Measurements from ENCODE around the gene HSD3B2. TPM values are rescaled to one million over a fixed set of nuclear protein-coding genes. Genes with fewer than 3 reads are reported as not detected.

The HSD3B2 gene
- total and polyA plus RNA-seq, 2 of the 13 experiments (the other 11 are each of a cell fraction or from before 2014, with no cell fraction given), result 0.20 TPM; not detected in 1

- ChIA-PET CTCF (ENCODE audit: low intra/inter-chr PET ratio, low total read pairs) (no interaction called here), POLR2A (no interaction called here)
- no peaks in the 10 kb centered on the region for H4K20me1 ChIP-seq (ENCODE audit: insufficient read depth, low read length)
- no peak overlapping the region for H3K4me2 ChIP-seq (ENCODE audit: low read depth, low read length)
- in situ Hi-C loops (cut with HindIII; ENCODE audit: extremely low pct_ligation_motif_present, low pct_unique_long_range_greater_than_20kb) (no loop called here), intact Hi-C loops (cut with micrococcal nuclease; ENCODE audit: unreplicated experiment) (no loop called here)
- H3K9ac ChIP-seq (ENCODE audit: insufficient read depth, low read depth, low read length), result no peak overlapping the region
- H3K4me3 ChIP-seq (replicated peaks in 1 of 3; ENCODE audit: insufficient read depth in 1 of 3, low read depth in 2 of 3, low read length in 3 of 3), result no peak overlapping the region
- WGBS (ENCODE audit: low lambda C conversion rate), result 37% methylated on average over 3 of the region's 3 CpGs
- ATAC-seq (no peak), DNase-seq (ENCODE audit: low spot score) (no peak), FAIRE-seq (no peak)
- no peaks in the 10 kb centered on the region for H3K79me2 ChIP-seq (ENCODE audit: insufficient read depth, low read length)
- H3K27ac ChIP-seq (ENCODE audit: extremely low read length, insufficient read depth, low read length), result no peak overlapping the region
- BruUV-seq (replicated peaks), result no TSS peak
- H3K36me3 ChIP-seq (replicated peaks in 1 of 2; ENCODE audit: control insufficient read depth in 1 of 2, insufficient read depth in 2 of 2, low read length in 2 of 2), result no peaks in the 10 kb centered on the region
- H3K27me3 ChIP-seq (ENCODE audit: control insufficient read depth in 1 of 2, insufficient read depth in 2 of 2, low read length in 2 of 2), result 0 out of 5 replicates have a peak, but pooled peaks cover 0 to 7% of the 10 kb centered on the region in 2 experiments
- 0 out of 2 replicates have a peak, but pooled peaks cover 7% of the 10 kb centered on the region for H3K4me1 ChIP-seq (ENCODE audit: insufficient read depth, low read length)
- no peaks in the 10 kb centered on the region for H3K9me3 ChIP-seq (ENCODE audit: low read length)
- H2AFZ ChIP-seq (ENCODE audit: low read length), result no peak overlapping the region
- TF ChIP-seq, protein P1, sequence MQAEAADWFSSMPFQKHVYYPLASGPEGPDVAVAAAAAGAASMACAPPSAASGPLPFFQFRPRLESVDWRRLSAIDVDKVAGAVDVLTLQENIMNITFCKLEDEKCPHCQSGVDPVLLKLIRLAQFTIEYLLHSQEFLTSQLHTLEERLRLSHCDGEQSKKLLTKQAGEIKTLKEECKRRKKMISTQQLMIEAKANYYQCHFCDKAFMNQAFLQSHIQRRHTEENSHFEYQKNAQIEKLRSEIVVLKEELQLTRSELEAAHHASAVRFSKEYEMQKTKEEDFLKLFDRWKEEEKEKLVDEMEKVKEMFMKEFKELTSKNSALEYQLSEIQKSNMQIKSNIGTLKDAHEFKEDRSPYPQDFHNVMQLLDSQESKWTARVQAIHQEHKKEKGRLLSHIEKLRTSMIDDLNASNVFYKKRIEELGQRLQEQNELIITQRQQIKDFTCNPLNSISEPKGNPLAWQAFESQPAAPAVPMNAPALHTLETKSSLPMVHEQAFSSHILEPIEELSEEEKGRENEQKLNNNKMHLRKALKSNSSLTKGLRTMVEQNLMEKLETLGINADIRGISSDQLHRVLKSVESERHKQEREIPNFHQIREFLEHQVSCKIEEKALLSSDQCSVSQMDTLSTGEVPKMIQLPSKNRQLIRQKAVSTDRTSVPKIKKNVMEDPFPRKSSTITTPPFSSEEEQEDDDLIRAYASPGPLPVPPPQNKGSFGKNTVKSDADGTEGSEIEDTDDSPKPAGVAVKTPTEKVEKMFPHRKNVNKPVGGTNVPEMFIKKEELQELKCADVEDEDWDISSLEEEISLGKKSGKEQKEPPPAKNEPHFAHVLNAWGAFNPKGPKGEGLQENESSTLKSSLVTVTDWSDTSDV (CRISPR knock-in tag; IDR thresholded peaks at IDR 0.05), result no peak
- TF ChIP-seq, protein P2, sequence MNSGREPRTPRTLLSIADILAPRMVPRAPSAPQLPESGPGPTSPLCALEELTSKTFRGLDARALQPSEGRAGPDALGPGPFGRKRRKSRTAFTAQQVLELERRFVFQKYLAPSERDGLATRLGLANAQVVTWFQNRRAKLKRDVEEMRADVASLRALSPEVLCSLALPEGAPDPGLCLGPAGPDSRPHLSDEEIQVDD (CRISPR knock-in tag; IDR thresholded peaks at IDR 0.05; ENCODE audit: borderline replicate concordance), result no peak
- TF ChIP-seq ZNF652 (CRISPR knock-in tag; IDR thresholded peaks at IDR 0.05; ENCODE audit: borderline replicate concordance, low read depth) (no peak), RFX5 (IDR thresholded peaks at IDR 0.05; ENCODE audit: low read depth, low read length) (no peak), DPF2 (CRISPR knock-in tag; IDR thresholded peaks at IDR 0.05; ENCODE audit: borderline replicate concordance, low read depth) (no peak), BRD4 (CRISPR knock-in tag; IDR thresholded peaks at IDR 0.05) (no peak), POLR2A (IDR thresholded peaks at IDR 0.05; ENCODE audit: insufficient read depth in 1 of 2, low read depth in 2 of 2, low read length in 2 of 2) (no peak), ZNF660 (CRISPR knock-in tag; IDR thresholded peaks at IDR 0.05; ENCODE audit: borderline replicate concordance, low read depth) (no peak), ZNF431 (CRISPR knock-in tag; IDR thresholded peaks at IDR 0.05; ENCODE audit: borderline replicate concordance, low read depth) (no peak)
- TF ChIP-seq, protein P3, sequence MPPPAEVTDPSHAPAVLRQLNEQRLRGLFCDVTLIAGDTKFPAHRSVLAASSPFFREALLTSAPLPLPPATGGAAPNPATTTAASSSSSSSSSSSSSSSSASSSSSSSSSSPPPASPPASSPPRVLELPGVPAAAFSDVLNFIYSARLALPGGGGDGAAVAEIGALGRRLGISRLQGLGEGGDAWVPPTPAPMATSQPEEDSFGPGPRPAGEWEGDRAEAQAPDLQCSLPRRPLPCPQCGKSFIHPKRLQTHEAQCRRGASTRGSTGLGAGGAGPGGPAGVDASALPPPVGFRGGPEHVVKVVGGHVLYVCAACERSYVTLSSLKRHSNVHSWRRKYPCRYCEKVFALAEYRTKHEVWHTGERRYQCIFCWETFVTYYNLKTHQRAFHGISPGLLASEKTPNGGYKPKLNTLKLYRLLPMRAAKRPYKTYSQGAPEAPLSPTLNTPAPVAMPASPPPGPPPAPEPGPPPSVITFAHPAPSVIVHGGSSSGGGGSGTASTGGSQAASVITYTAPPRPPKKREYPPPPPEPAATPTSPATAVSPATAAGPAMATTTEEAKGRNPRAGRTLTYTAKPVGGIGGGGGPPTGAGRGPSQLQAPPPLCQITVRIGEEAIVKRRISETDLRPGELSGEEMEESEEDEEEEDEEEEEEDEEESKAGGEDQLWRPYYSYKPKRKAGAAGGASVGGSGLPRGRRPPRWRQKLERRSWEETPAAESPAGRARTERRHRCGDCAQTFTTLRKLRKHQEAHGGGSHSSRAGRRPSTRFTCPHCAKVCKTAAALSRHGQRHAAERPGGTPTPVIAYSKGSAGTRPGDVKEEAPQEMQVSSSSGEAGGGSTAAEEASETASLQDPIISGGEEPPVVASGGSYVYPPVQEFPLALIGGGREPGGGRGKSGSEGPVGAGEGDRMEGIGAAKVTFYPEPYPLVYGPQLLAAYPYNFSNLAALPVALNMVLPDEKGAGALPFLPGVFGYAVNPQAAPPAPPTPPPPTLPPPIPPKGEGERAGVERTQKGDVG (CRISPR knock-in tag; IDR thresholded peaks at IDR 0.05; ENCODE audit: borderline replicate concordance), result no peak
- TF ChIP-seq, protein P4, sequence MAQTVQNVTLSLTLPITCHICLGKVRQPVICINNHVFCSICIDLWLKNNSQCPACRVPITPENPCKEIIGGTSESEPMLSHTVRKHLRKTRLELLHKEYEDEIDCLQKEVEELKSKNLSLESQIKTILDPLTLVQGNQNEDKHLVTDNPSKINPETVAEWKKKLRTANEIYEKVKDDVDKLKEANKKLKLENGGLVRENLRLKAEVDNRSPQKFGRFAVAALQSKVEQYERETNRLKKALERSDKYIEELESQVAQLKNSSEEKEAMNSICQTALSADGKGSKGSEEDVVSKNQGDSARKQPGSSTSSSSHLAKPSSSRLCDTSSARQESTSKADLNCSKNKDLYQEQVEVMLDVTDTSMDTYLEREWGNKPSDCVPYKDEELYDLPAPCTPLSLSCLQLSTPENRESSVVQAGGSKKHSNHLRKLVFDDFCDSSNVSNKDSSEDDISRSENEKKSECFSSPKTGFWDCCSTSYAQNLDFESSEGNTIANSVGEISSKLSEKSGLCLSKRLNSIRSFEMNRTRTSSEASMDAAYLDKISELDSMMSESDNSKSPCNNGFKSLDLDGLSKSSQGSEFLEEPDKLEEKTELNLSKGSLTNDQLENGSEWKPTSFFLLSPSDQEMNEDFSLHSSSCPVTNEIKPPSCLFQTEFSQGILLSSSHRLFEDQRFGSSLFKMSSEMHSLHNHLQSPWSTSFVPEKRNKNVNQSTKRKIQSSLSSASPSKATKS (CRISPR knock-in tag; IDR thresholded peaks at IDR 0.05), result no peak
Measured at GRCh38 chr1:119447344-119448126, 32.6 kb downstream of the HSD3B2 start.

All from HepG2 (cell line).